CD14-positive monocyte (primary cell): ENCODE measurements around the gene SERP2. TPM values are rescaled to one million over a fixed set of nuclear protein-coding genes. Genes with fewer than 3 reads are reported as not detected.

Source experiments
- DNase-seq, 3 donors: peaks; one replicate each; pipeline ENCODE4 v3.0.0-alpha.2; 2011 to 2022
- H2AFZ ChIP-seq: 2 replicates; pipeline ENCODE4 v1.6.0; 2012; ENCODE audit warnings: mild to moderate bottlenecking, low read depth, low read length, inconsistent platforms; ENCODE audit not compliant: insufficient read depth, poor library complexity, severe bottlenecking
- H3K27ac ChIP-seq, 2 donors: 1 replicate in 1 of 2; 2 replicates in 1 of 2; pipeline ENCODE4 v1.5.1; 2012 to 2013; ENCODE audit warnings: low read length in 2 of 2, control low read depth in 1 of 2, inconsistent platforms in 1 of 2, low read depth in 1 of 2, mild to moderate bottlenecking in 1 of 2
- H3K27me3 ChIP-seq, 2 donors: one replicate each; pipeline versions ENCODE4 v1.6.0 to v1.6.1; 2011 to 2013; ENCODE audit warnings: low read length in 2 of 2; ENCODE audit not compliant: control insufficient read depth in 2 of 2, insufficient read depth in 2 of 2
- H3K36me3 ChIP-seq, 2 donors: replicated peaks in 1 of 2; 1 replicate in 1 of 2; 2 replicates in 1 of 2; pipeline versions ENCODE4 v1.5.1 to v1.6.1; 2012 to 2013; ENCODE audit warnings: low read length in 2 of 2, control low read depth in 1 of 2, inconsistent platforms in 1 of 2, mild to moderate bottlenecking in 1 of 2; ENCODE audit not compliant: insufficient read depth in 2 of 2, control insufficient read depth in 1 of 2
- H3K4me1 ChIP-seq, 2 donors: 1 replicate in 1 of 2; 2 replicates in 1 of 2; pipeline versions ENCODE4 v1.5.1 to v1.6.1; 2012 to 2013; ENCODE audit warnings: low read length in 2 of 2, control low read depth in 1 of 2, inconsistent platforms in 1 of 2, mild to moderate bottlenecking in 1 of 2, moderate library complexity in 1 of 2; ENCODE audit not compliant: insufficient read depth in 2 of 2, control insufficient read depth in 1 of 2
- H3K4me2 ChIP-seq: replicated peaks from 2 replicates; pipeline ENCODE3; 2012; ENCODE audit warnings: low read length, moderate library complexity, mild to moderate bottlenecking; ENCODE audit not compliant: poor library complexity, severe bottlenecking; ENCODE audit errors: extremely low read depth
- H3K4me3 ChIP-seq, 3 experiments: fragments of 200-600 bp in 1 of 3; sonication (generic) in 1 of 3; replicated peaks in 1 of 3; 1 replicate in 2 of 3; 2 replicates in 1 of 3; pipeline ENCODE4 v1.5.1; 2011 to 2013; ENCODE audit warnings: low read length in 3 of 3, mild to moderate bottlenecking in 3 of 3, control low read depth in 2 of 3, low read depth in 2 of 3, inconsistent platforms in 1 of 3, moderate library complexity in 1 of 3
- H3K79me2 ChIP-seq: 2 replicates; pipeline ENCODE4 v1.6.0; 2012; ENCODE audit warnings: mild to moderate bottlenecking, control low read depth, inconsistent platforms, low read length, moderate library complexity; ENCODE audit not compliant: insufficient read depth
- H3K9ac ChIP-seq: 2 replicates; pipeline ENCODE4 v1.6.0; 2017; ENCODE audit warnings: low read length, mild to moderate bottlenecking; ENCODE audit not compliant: insufficient read depth, poor library complexity, severe bottlenecking
- H3K9me3 ChIP-seq, 2 donors: replicated peaks in 1 of 2; 1 replicate in 1 of 2; 2 replicates in 1 of 2; pipeline versions ENCODE4 v1.5.1 to v1.6.1; 2012 to 2013; ENCODE audit warnings: low read length in 2 of 2, control low read depth in 1 of 2; ENCODE audit not compliant: control insufficient read depth in 1 of 2, insufficient read depth in 1 of 2
- H4K20me1 ChIP-seq: 2 replicates; pipeline ENCODE4 v1.6.0; 2012; ENCODE audit warnings: mild to moderate bottlenecking, low read length, control low read depth, moderate library complexity; ENCODE audit not compliant: insufficient read depth
- H3K27ac Mint-ChIP-seq, 7 donors: one replicate each; pipeline ENCODE4 v1.8.0; 2020; ENCODE audit warnings: mild to moderate bottlenecking in 7 of 7, mixed read lengths in 7 of 7, moderate library complexity in 6 of 7, inconsistent platforms in 2 of 7
- H3K27me3 Mint-ChIP-seq, 3 donors: one replicate each; pipeline ENCODE4 v1.8.0; 2021 to 2022; ENCODE audit warnings: low read depth in 3 of 3, mild to moderate bottlenecking in 3 of 3, mixed read lengths in 3 of 3, moderate library complexity in 3 of 3, inconsistent platforms in 1 of 3
- H3K36me3 Mint-ChIP-seq, 2 donors: one replicate each; pipeline ENCODE4 v1.8.0; 2020; ENCODE audit warnings: mixed read lengths in 2 of 2, inconsistent platforms in 1 of 2, mild to moderate bottlenecking in 1 of 2
- H3K4me1 Mint-ChIP-seq: one replicate; pipeline ENCODE4 v1.8.0; 2020; ENCODE audit warnings: mild to moderate bottlenecking, mixed read lengths
- H3K4me3 Mint-ChIP-seq, 2 donors: one replicate each; pipeline ENCODE4 v1.8.0; 2020; ENCODE audit warnings: mild to moderate bottlenecking in 2 of 2, mixed read lengths in 2 of 2, moderate library complexity in 1 of 2
- H3K9me3 Mint-ChIP-seq, 7 donors: one replicate each; pipeline ENCODE4 v1.8.0; 2020 to 2022; ENCODE audit warnings: mixed read lengths in 7 of 7, mild to moderate bottlenecking in 6 of 7, moderate library complexity in 6 of 7, inconsistent platforms in 2 of 7
- CTCF ChIP-seq: fragments of 200-600 bp; IDR thresholded peaks from one replicate; pipeline ENCODE4 v1.8.0; 2022; ENCODE audit warnings: antibody characterized with exemption, mild to moderate bottlenecking
- WGBS: methylation state at CpG from one replicate; pipeline ENCODE4 v1.1.5; 2013; ENCODE audit warnings: missing lambda C conversion rate; ENCODE audit not compliant: insufficient coverage; 5-methylcytosine and 5-hydroxymethylcytosine counted together
- intact Hi-C, 2 donors: fragments of 100-400 bp; cut with micrococcal nuclease; formaldehyde crosslinking; loops; one replicate each; pipeline versions ENCODE4 v1.15.0 to v1.15.1; 2023
- polyA plus RNA-seq, 3 donors: library from polyadenylated mRNA; depleted of rRNA in 1 of 3; unstranded in 2 of 3; stranded (reverse) in 1 of 3; fragments of 300-500 nt in 2 of 3; fragments of >200 nt in 1 of 3; fragmentation: Illumina TruSeq in 2 of 3; gene quantifications; 1 replicate in 2 of 3; 2 replicates in 1 of 3; pipeline ENCODE4 v1.2.3, GENCODE V29; 2012 to 2021

Gene SERP2
- polyA plus RNA-seq, 3 donors = not detected

GRCh38 chr13:44364345-44365000 is 9.2 kb upstream of the SERP2 start:
- no peak for TF ChIP-seq CTCF
- Histone ChIP-seq H4K20me1 (no peaks in the 10 kb centered on the region), H3K36me3 (no peaks in the 10 kb centered on the region), H3K27me3 (no peaks in the 10 kb centered on the region), H3K4me1 (no peaks in the 10 kb centered on the region), H2AFZ (no peak overlapping the region), H3K4me2 (no peak overlapping the region), H3K79me2 (no peaks in the 10 kb centered on the region), H3K27ac (no peak overlapping the region), H3K9me3 (no peaks in the 10 kb centered on the region), H3K9ac (no peak overlapping the region), H3K4me3 (no peak overlapping the region)
- intact Hi-C loops = no loop called here
- Mint-ChIP-seq H3K27ac (no peak overlapping the region), H3K4me3 (no peak overlapping the region), H3K27me3 (peaks cover 2 to 6% (median 2%) of the 10 kb centered on the region in 3 donors), H3K4me1 (peaks cover 4% of the 10 kb centered on the region), H3K9me3 (peaks cover 0 to 3% (median 0%) of the 10 kb centered on the region in 7 donors), H3K36me3 (no peaks in the 10 kb centered on the region)
- no peak for DNase-seq
- WGBS = 100% methylated on average over 1 of the region's 6 CpGs

GRCh38 chr13:44365008-44365407 is 8.6 kb upstream of the SERP2 start:
- H3K79me2 ChIP-seq = no peaks in the 10 kb centered on the region
- peaks cover 4% of the 10 kb centered on the region for H3K4me1 Mint-ChIP-seq
- H2AFZ ChIP-seq = no peak overlapping the region
- no peaks in the 10 kb centered on the region for H3K27me3 ChIP-seq
- H3K36me3 ChIP-seq = no peaks in the 10 kb centered on the region
- TF ChIP-seq CTCF = no peak
- H3K4me3 ChIP-seq = no peak overlapping the region
- H3K4me2 ChIP-seq = no peak overlapping the region
- WGBS = 100% methylated on average over 1 of the region's 3 CpGs
- no peak overlapping the region for H3K27ac ChIP-seq
- no peaks in the 10 kb centered on the region for H3K9me3 ChIP-seq
- peaks cover 0 to under 1% of the 10 kb centered on the region in 2 donors for H3K4me1 ChIP-seq
- H3K9ac ChIP-seq = no peak overlapping the region
- H4K20me1 ChIP-seq = no peaks in the 10 kb centered on the region
- peaks cover 2 to 6% (median 2%) of the 10 kb centered on the region in 3 donors for H3K27me3 Mint-ChIP-seq
- DNase-seq = no peak
- H3K4me3 Mint-ChIP-seq = no peak overlapping the region
- intact Hi-C loops = no loop called here
- no peak overlapping the region for H3K27ac Mint-ChIP-seq
- peaks cover 0 to 4% (median 0%) of the 10 kb centered on the region in 7 donors for H3K9me3 Mint-ChIP-seq
- no peaks in the 10 kb centered on the region for H3K36me3 Mint-ChIP-seq
